ENCODE measurements around the gene LRSAM1. TPM values are rescaled to one million over a fixed set of nuclear protein-coding genes. Genes with fewer than 3 reads are reported as not detected.
A peak's percentile ranks its signal among the peaks of the same experiment; 100 is the strongest.

The LRSAM1 gene
- total and polyA plus RNA-seq, 9 of the 15 experiments (the other 6 are each of a cell fraction or from before 2014, with no cell fraction given): 0.07 to 16.2 (median 4.7) TPM

DNA sequence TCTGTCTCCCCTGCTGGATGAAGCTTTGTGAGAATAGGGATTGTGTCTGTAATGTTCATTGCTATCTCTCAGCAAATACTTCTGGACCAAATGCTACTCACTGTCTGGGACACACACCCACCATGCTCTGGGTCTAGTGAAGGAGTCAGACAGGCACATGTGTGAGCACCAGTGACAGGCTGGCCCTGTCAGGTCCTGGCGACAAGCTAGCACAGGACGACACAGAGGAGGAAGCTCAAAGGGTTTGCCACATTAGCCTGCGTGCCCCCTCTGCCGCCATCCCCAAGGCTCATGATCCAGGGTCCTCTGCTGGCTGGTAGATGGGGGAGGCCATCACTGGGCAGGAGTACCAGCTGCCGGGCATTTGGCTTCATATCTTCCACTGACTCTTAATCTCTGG lies 23.3 kb downstream of the LRSAM1 start:
- H3K9ac ChIP-seq (ENCODE audit: insufficient read depth in 1 of 2, low read depth in 2 of 2, low read length in 2 of 2): peak overlapping the region in 1 of 2 experiments; percentile 65; a peak in 1 of 4 replicates
- ChIA-PET CTCF (ENCODE audit: low intra/inter-chr PET ratio) (no interaction called here), POLR2A (interaction anchor here (0.5 to 1.2 kb wide), 2 partner anchors 9 to 598 kb away, joined by 3 to 5 read pairs; no protein-coding TSS in a partner anchor)
- H3K4me1 ChIP-seq (replicated peaks in 1 of 2; ENCODE audit: control insufficient read depth in 2 of 2, insufficient read depth in 2 of 2, low read length in 2 of 2): peaks cover 0 to under 1% of the 10 kb centered on the region in 2 experiments; a peak in 1 of 5 replicates
- no peaks in the 10 kb centered on the region for H4K20me1 ChIP-seq (replicated peaks; ENCODE audit: control insufficient read depth, insufficient read depth, low read length)
- DNase-seq (ENCODE audit: extremely low read depth in 1 of 4, low spot score in 3 of 4) (no peak), ATAC-seq (no peak), FAIRE-seq (no peak)
- no peak overlapping the region for H2AFZ ChIP-seq (ENCODE audit: low read depth, low read length)
- no peaks in the 10 kb centered on the region for H3K9me1 ChIP-seq (ENCODE audit: control insufficient read depth, insufficient read depth, low read length)
- in situ Hi-C loops (cut with MboI) (no loop called here), intact Hi-C loops (cut with micrococcal nuclease) (no loop called here)
- no TSS peak for BruUV-seq (replicated peaks)
- no peak overlapping the region for H3K4me2 ChIP-seq (ENCODE audit: insufficient read depth, low read length)
- WGBS (ENCODE audit: insufficient coverage, low coverage, missing lambda C conversion rate): 91% methylated on average over 5 of the region's 5 CpGs
- no peak for TF ChIP-seq TARDBP (IDR thresholded peaks at IDR 0.05)
- no peak for TF ChIP-seq USF1 (CRISPR knock-in tag; IDR thresholded peaks at IDR 0.05)
- TF ChIP-seq MYBL2 (IDR thresholded peaks at IDR 0.05; ENCODE audit: low read depth): no peak
- no peak for TF ChIP-seq MYBL2 (CRISPR knock-in tag; IDR thresholded peaks at IDR 0.05; ENCODE audit: borderline replicate concordance)
- no peak for TF ChIP-seq POLR2AphosphoS2 (IDR thresholded peaks at IDR 0.05; ENCODE audit: low read length)
- TF ChIP-seq, protein P1, sequence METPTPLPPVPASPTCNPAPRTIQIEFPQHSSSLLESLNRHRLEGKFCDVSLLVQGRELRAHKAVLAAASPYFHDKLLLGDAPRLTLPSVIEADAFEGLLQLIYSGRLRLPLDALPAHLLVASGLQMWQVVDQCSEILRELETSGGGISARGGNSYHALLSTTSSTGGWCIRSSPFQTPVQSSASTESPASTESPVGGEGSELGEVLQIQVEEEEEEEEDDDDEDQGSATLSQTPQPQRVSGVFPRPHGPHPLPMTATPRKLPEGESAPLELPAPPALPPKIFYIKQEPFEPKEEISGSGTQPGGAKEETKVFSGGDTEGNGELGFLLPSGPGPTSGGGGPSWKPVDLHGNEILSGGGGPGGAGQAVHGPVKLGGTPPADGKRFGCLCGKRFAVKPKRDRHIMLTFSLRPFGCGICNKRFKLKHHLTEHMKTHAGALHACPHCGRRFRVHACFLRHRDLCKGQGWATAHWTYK (CRISPR knock-in tag; IDR thresholded peaks at IDR 0.05): no peak
- no peak for TF ChIP-seq DPF2 (IDR thresholded peaks at IDR 0.05)
- TF ChIP-seq, protein P2, sequence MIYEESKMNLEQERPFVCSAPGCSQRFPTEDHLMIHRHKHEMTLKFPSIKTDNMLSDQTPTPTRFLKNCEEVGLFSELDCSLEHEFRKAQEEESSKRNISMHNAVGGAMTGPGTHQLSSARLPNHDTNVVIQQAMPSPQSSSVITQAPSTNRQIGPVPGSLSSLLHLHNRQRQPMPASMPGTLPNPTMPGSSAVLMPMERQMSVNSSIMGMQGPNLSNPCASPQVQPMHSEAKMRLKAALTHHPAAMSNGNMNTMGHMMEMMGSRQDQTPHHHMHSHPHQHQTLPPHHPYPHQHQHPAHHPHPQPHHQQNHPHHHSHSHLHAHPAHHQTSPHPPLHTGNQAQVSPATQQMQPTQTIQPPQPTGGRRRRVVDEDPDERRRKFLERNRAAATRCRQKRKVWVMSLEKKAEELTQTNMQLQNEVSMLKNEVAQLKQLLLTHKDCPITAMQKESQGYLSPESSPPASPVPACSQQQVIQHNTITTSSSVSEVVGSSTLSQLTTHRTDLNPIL (CRISPR knock-in tag; IDR thresholded peaks at IDR 0.05): no peak
- no peaks in the 10 kb centered on the region for H3K27me3 ChIP-seq (ENCODE audit: control insufficient read depth in 2 of 2, insufficient read depth in 2 of 2, low read length in 2 of 2)
- no peak overlapping the region for H3K4me3 ChIP-seq
- no peaks in the 10 kb centered on the region for H3K9me3 ChIP-seq (replicated peaks; ENCODE audit: control insufficient read depth, insufficient read depth, low read depth, low read length)
- peaks cover 23% of the 10 kb centered on the region; the same call in 1 of the 3 replicates for H3K36me3 ChIP-seq (ENCODE audit: control insufficient read depth, insufficient read depth, low read length)
- H3K79me2 ChIP-seq (ENCODE audit: control insufficient read depth, insufficient read depth, low read length): no peaks in the 10 kb centered on the region
- no peak overlapping the region for H3K27ac ChIP-seq (ENCODE audit: extremely low read depth, low read depth, low read length)

All from K562 (cell line).